Measurements from ENCODE around the gene PDE7B.

PDE7B gene

DNA sequence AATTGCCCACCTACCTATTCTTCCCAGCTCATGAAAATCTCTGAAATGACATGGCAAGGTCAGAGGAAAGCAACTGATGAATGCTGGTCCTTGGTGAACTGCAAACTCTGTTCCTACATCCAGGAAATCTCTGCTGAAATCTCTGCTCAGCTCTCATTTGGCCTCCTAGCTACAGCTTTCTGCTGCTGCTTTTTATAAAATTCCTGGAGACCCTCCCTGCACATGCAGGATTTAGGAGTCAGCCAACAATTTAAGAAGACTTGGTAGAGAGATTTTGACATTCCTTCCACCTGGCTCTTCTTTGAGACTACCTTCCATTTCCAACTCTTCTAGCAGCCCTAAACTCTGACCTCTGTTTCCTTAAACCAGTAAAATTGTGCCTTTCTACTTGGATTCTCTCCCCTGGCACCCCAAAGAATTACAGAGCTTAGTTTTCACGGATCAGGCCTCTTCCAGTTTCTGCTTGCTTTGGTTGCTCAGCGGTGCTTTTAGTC lies 55.5 kb downstream of the PDE7B start:
- DNase-seq = no peak
- no peaks in the 10 kb centered on the region for H3K36me3 Mint-ChIP-seq (ENCODE audit: insufficient read depth)
- H3K4me3 Mint-ChIP-seq = no peak overlapping the region
- H3K27ac Mint-ChIP-seq = no peak overlapping the region
- ATAC-seq (replicated peaks) = no peak
- no peaks in the 10 kb centered on the region for H3K9me3 Mint-ChIP-seq
- H3K27me3 Mint-ChIP-seq = no peaks in the 10 kb centered on the region
- H3K4me1 Mint-ChIP-seq (ENCODE audit: low read depth in 2 of 2) = peaks cover 0 to 4% of the 10 kb centered on the region in 2 donors

DNA sequence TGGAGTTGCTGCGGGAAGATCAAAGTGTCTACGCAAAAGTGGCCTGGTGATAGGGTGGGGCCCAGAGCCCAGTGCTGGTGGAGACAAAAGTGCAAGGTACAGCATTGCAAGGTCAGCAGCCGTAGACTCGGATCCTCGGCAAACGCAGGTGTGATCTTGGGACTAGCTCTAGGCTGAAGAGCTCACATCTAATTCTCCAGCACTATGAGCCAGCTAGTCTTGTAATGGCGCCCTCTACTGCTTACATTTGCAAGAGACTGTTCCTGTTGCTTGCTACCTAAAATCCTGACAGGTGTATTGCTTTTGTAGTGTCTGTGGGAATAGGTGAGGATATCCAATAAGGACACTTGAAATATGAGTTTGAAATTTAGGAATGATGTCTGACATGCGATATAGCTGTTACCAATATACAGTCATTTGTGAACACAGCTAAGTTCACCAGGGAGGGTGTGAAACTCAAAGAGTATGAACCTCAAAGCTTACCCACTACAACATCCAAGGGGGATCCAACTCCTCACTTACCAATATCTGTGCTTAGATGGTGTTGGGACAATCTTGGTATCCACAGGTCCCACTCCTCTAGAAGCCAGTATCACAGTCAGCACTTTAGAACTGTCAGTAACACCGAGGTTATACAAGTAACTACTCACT lies 58.4 kb downstream of the PDE7B start:
- H3K4me3 Mint-ChIP-seq = no peak overlapping the region
- H3K27ac Mint-ChIP-seq = no peak overlapping the region
- peak; percentile 90 for ATAC-seq (replicated peaks)
- no peaks in the 10 kb centered on the region for H3K9me3 Mint-ChIP-seq
- no peaks in the 10 kb centered on the region for H3K27me3 Mint-ChIP-seq
- peak; percentile 62 to 66 (median 65) for DNase-seq
- no peaks in the 10 kb centered on the region for H3K36me3 Mint-ChIP-seq (ENCODE audit: insufficient read depth)
- H3K4me1 Mint-ChIP-seq (ENCODE audit: low read depth in 2 of 2) = peaks cover 0 to 4% of the 10 kb centered on the region in 2 donors

DNA sequence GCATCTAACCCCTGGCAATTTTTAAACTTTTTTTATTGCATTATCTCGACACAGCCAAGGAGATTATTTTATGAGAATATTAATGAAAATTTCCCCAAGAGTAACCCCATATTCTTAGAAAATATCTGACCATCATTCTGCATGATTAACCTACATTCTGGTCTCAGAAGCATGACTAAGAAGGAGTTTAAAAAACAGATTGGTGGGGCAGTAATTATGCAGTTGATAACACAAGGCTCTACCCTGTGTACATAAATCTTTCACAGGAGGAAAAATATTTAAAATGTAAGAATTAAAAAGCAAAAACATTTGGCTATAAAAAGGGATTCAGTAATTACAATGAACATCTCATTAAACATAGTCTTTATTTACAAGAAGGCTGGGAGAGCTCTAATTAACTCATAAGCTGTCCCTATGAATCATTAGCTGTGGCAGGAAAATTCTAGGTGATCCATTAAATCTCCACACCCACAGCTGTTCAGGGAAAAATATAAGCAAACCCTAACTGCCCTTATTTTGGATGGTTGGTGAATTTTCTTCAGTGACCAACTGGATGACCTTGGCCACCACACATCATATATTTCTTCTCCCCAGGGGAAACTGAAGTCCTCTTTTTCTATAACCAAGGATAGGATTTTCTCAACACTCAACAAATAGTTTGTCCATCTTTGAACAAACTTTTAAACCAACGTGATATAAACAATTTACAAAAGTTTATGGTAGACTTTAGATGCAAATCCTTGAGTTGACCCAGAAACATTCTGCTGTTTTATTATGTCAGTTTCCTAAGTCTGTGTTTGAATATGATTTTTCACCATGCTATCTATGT lies 59.5 kb downstream of the PDE7B start:
- Mint-ChIP-seq H3K27me3 (no peaks in the 10 kb centered on the region), H3K9me3 (no peaks in the 10 kb centered on the region), H3K4me1 (ENCODE audit: low read depth in 2 of 2) (peaks cover 0 to 4% of the 10 kb centered on the region in 2 donors), H3K27ac (no peak overlapping the region), H3K4me3 (no peak overlapping the region), H3K36me3 (ENCODE audit: insufficient read depth) (no peaks in the 10 kb centered on the region)
- no peak for DNase-seq
- no peak for ATAC-seq (replicated peaks)

DNA sequence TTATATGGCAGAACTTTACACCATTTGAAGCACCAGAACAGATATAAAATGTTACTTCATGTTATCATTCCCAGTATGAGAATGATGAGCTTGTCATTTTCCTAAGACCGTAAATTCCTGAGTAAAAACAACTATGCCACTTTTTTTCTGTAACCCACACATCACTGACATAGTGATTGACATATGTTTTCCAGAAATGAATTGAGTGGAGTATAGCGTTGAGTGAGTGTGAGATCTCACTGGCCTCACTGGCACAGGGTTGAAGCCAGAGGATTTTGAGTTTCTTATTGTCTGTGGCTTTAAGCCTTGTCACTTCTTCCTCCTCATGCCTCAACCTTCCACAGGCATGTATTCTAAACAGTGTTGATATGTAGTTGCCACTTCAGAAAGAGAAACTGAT lies 62.3 kb downstream of the PDE7B start:
- H3K9me3 Mint-ChIP-seq = no peaks in the 10 kb centered on the region
- no peak overlapping the region for H3K27ac Mint-ChIP-seq
- ATAC-seq (replicated peaks) (no peak), DNase-seq (no peak)
- no peaks in the 10 kb centered on the region for H3K36me3 Mint-ChIP-seq (ENCODE audit: insufficient read depth)
- H3K27me3 Mint-ChIP-seq = peaks cover 0 to 10% of the 10 kb centered on the region in 2 donors
- peaks cover 0 to 4% of the 10 kb centered on the region in 2 donors for H3K4me1 Mint-ChIP-seq (ENCODE audit: low read depth in 2 of 2)
- H3K4me3 Mint-ChIP-seq = no peak overlapping the region

DNA sequence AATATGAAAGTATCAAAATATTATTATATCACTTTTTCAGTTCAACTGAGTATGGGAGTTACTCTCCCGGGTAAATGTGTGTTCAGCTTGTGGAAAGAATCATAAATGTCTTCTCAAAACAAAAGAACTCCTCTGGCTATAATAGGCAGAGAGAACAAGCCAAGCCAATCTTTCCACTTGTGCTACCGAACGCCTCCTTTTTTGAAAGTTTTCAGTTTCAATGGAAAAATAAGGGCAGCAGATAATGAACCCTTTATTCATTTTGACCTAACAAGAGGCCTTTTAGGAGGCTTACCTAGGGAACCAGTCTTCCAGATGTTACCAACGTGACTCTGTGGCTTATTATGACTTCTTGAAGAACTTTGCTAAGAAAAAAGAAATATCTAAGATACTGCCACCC lies 67.5 kb downstream of the PDE7B start:
- ATAC-seq (replicated peaks) (no peak), DNase-seq (no peak)
- no peaks in the 10 kb centered on the region for H3K4me1 Mint-ChIP-seq (ENCODE audit: low read depth in 2 of 2)
- H3K27me3 Mint-ChIP-seq = peaks cover 28% of the 10 kb centered on the region in 2 donors
- H3K9me3 Mint-ChIP-seq = no peaks in the 10 kb centered on the region
- no peak overlapping the region for H3K27ac Mint-ChIP-seq
- H3K4me3 Mint-ChIP-seq = no peak overlapping the region
- H3K36me3 Mint-ChIP-seq (ENCODE audit: insufficient read depth) = no peaks in the 10 kb centered on the region

DNA sequence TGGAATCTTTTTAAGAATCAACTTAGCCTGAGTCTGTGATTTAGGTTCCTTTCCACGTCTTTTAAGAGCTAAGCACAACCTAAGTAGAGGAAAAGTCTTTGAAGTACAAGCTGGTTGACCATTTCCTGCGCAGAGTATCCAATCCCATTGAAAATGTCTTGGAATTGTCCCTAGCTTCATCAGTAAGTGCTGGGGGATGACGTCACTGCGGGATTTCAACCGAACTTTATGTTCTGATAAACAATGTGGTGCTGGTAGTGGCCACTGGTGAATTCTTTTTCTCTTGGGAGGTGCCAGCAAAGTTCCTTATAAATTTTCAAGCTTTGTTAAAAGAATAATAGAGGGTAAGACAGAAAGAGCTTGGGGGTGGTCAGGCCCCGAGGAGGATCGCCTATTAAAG lies 69.2 kb downstream of the PDE7B start:
- no peaks in the 10 kb centered on the region for H3K9me3 Mint-ChIP-seq
- ATAC-seq (replicated peaks) (no peak), DNase-seq (no peak)
- no peak overlapping the region for H3K27ac Mint-ChIP-seq
- peaks cover 28% of the 10 kb centered on the region in 2 donors for H3K27me3 Mint-ChIP-seq
- H3K4me1 Mint-ChIP-seq (ENCODE audit: low read depth in 2 of 2) = no peaks in the 10 kb centered on the region
- H3K4me3 Mint-ChIP-seq = no peak overlapping the region
- H3K36me3 Mint-ChIP-seq (ENCODE audit: insufficient read depth) = no peaks in the 10 kb centered on the region

DNA sequence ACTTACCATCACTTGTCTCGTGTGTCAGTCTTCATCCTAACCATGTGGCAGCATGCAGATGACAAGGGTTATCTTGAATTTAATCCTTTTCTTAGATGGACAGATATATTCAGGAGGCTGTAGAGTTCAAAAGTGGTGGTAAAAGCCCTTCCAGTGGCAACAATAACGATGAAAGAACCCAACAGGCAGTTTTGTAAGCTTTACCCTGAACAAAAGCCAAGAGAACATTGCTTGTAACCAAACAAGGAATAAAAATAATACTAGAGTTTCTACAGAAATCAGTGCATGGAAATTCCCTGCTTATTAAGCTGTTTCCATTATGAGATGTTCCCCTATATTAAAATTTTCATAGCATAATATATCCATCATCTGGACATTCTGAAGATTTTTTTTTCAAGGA lies 69.7 kb downstream of the PDE7B start:
- peaks cover 28% of the 10 kb centered on the region in 2 donors for H3K27me3 Mint-ChIP-seq
- H3K27ac Mint-ChIP-seq = no peak overlapping the region
- DNase-seq (no peak), ATAC-seq (replicated peaks) (no peak)
- no peaks in the 10 kb centered on the region for H3K9me3 Mint-ChIP-seq
- H3K4me3 Mint-ChIP-seq = no peak overlapping the region
- H3K36me3 Mint-ChIP-seq (ENCODE audit: insufficient read depth) = no peaks in the 10 kb centered on the region
- H3K4me1 Mint-ChIP-seq (ENCODE audit: low read depth in 2 of 2) = no peaks in the 10 kb centered on the region

DNA sequence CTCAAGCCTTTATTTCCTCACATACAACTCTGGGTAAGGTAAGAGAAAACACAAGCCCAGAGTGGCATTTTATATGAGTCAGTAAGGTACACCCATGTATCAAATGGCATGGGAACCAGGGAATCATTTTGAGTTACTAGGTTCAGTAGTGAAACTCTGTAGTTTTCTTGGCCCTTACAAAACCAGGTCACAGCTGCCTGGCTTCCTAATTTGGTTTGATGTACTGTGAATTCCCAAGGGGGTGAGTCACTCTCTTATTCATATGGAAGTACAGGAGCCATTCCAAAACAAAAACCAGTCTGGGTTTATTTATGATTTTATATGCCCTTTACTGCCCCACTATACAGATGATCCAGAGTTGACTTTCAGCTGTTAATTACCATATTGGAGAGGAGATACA lies 70.7 kb downstream of the PDE7B start:
- Mint-ChIP-seq H3K27me3 (peaks cover 28% of the 10 kb centered on the region in 2 donors), H3K4me3 (no peak overlapping the region), H3K9me3 (no peaks in the 10 kb centered on the region), H3K36me3 (ENCODE audit: insufficient read depth) (no peaks in the 10 kb centered on the region), H3K4me1 (ENCODE audit: low read depth in 2 of 2) (no peaks in the 10 kb centered on the region), H3K27ac (no peak overlapping the region)
- ATAC-seq (replicated peaks) = no peak
- DNase-seq = no peak

DNA sequence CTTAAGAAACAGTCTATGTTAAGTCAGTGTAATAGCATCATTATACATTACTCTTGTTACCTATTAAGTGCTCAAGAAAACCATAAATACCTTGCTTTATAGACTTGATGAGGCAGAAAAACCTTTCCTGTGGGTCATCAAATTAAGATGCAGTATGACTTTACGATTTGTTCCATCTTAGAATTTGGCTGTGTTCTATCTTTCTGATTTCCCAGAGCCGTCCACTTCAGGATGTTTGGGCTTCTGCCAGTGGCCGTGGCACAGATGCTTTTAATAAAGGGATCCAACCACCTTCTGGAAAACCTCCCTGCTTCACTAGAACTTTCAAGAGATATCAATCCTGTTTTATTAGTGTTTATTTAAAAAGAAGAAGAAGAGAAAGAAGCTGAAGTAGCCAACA lies 71.2 kb downstream of the PDE7B start:
- no peak overlapping the region for H3K4me3 Mint-ChIP-seq
- no peaks in the 10 kb centered on the region for H3K4me1 Mint-ChIP-seq (ENCODE audit: low read depth in 2 of 2)
- no peaks in the 10 kb centered on the region for H3K9me3 Mint-ChIP-seq
- no peak for DNase-seq
- H3K27me3 Mint-ChIP-seq = peaks cover 23 to 28% of the 10 kb centered on the region in 2 donors
- H3K27ac Mint-ChIP-seq = no peak overlapping the region
- no peak for ATAC-seq (replicated peaks)
- H3K36me3 Mint-ChIP-seq (ENCODE audit: insufficient read depth) = no peaks in the 10 kb centered on the region

DNA sequence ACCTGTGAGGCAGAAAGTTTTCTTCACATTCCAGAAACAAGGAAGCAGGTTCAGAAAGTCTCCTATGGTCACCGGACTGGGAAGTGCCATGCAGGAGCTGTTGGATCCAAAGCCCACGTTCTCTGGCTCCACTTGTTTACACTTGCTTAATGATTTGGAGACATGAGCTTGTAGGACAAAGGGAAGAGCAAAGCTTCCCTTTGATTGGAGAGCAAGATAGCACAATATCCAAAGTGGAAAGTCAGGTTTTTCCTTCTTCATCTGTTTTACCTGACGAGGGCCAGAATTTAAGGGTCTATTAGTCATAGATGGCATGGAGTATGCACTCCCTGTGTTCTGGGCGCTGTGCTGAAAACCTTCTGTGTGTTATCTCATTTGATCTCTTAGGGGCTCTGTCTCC lies 81.2 kb downstream of the PDE7B start:
- Mint-ChIP-seq H3K27me3 (no peaks in the 10 kb centered on the region), H3K4me1 (ENCODE audit: low read depth in 2 of 2) (no peaks in the 10 kb centered on the region), H3K36me3 (ENCODE audit: insufficient read depth) (no peaks in the 10 kb centered on the region), H3K9me3 (no peaks in the 10 kb centered on the region), H3K27ac (no peak overlapping the region), H3K4me3 (no peak overlapping the region)
- no peak for DNase-seq
- ATAC-seq (replicated peaks) = no peak

DNA sequence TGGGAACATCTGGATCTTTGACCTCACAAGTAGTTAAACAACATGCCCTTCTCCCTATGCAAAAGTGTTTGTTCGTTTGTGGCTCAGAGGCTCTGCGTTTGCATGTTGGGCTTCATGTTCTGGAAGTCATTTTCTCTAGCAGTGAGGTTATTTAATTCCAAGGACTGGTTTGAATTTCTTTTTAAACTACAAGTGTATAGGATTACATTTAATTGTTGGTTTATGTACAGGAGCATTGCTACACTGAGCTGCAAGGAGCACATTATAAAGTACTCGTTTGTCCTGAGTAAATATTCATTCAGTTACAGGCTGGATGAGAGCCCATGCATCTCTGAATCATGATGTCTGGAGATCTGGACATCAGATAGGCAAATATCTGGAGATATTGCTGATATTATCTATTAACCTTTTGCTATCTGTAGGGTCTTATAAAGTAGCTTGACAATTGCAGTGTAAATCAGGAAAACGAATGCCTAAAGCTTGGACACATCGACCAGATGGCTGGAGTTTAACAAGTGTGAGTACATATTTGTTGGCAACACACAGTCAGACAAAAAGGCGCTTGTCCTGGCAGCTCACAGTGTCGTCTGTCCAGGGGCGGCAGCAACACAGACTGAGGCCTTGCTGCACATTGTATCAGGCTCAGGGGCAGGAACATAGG lies 84.6 kb downstream of the PDE7B start:
- Mint-ChIP-seq H3K27ac (no peak overlapping the region), H3K27me3 (no peaks in the 10 kb centered on the region), H3K4me3 (no peak overlapping the region), H3K4me1 (ENCODE audit: low read depth in 2 of 2) (no peaks in the 10 kb centered on the region), H3K36me3 (ENCODE audit: insufficient read depth) (no peaks in the 10 kb centered on the region), H3K9me3 (no peaks in the 10 kb centered on the region)
- ATAC-seq (replicated peaks) (no peak), DNase-seq (no peak)

DNA sequence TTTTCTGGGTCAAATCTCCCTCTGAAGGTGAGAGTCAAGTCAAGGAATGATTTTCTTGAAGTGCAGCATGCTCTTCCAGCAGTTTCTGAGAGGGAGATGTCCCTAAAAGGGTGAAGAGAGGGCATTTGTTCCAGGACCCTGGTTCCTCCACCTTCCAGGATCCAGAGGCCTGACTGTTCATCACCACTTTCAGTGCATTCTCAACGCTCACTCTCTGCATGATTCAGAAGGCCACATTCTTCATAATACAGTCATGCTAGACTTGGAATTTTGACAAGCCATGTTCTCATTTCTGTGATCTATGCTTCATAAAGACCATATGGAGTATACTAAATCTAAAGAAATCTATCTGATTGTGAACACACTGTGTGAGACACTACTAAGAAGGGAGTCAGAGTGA lies 85.1 kb downstream of the PDE7B start:
- no peak for ATAC-seq (replicated peaks)
- H3K9me3 Mint-ChIP-seq = no peaks in the 10 kb centered on the region
- H3K27me3 Mint-ChIP-seq = no peaks in the 10 kb centered on the region
- no peak overlapping the region for H3K27ac Mint-ChIP-seq
- DNase-seq = no peak
- H3K4me1 Mint-ChIP-seq (ENCODE audit: low read depth in 2 of 2) = no peaks in the 10 kb centered on the region
- H3K36me3 Mint-ChIP-seq (ENCODE audit: insufficient read depth) = no peaks in the 10 kb centered on the region
- no peak overlapping the region for H3K4me3 Mint-ChIP-seq

DNA sequence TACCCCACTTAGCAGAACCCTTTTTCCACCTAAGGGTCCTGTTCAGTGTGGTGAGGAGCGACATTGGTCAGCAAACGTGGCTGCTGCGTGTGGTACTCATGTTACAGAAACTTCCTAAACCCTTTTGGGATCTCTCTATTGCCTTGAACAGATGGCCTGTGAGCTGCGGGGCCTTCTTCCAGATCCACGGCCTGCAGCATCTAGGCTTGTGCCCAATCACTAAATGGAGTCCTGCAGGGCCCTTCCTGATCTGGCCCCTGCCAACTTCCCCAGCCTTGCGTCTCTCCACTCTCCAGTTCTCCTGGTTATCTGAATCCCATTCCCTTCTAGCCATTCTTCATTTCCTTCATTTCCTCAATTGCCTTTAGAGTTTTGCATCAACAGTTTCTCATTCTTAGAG lies 85.6 kb downstream of the PDE7B start:
- H3K36me3 Mint-ChIP-seq (ENCODE audit: insufficient read depth) = no peaks in the 10 kb centered on the region
- no peak for ATAC-seq (replicated peaks)
- H3K9me3 Mint-ChIP-seq = no peaks in the 10 kb centered on the region
- no peaks in the 10 kb centered on the region for H3K27me3 Mint-ChIP-seq
- H3K4me3 Mint-ChIP-seq = no peak overlapping the region
- no peak overlapping the region for H3K27ac Mint-ChIP-seq
- no peaks in the 10 kb centered on the region for H3K4me1 Mint-ChIP-seq (ENCODE audit: low read depth in 2 of 2)
- no peak for DNase-seq
